ENCODE measurements around the gene COLEC12. TPM values are rescaled to one million over a fixed set of nuclear protein-coding genes. Genes with fewer than 3 reads are reported as not detected.

COLEC12 gene
- total RNA-seq, 4 donors from 2014 or later: 8.3 to 22.2 (median 21.4) TPM

GRCh38 chr18:452816-453215, 47.7 kb downstream of the COLEC12 start:
- Histone ChIP-seq H3K36me3 (no peaks in the 10 kb centered on the region), H3K27ac (peak overlapping the region in 1 of 4 donors; percentile 39), H3K27me3 (no peaks in the 10 kb centered on the region), H3K4me3 (no peak overlapping the region), H3K9me3 (peaks cover 0 to 28% (median 3%) of the 10 kb centered on the region in 4 donors), H3K4me1 (peaks cover 0 to 46% (median 1%) of the 10 kb centered on the region in 4 donors)
- no peak for DNase-seq (ENCODE audit: low spot score in 2 of 2)
- TF ChIP-seq CTCF (IDR thresholded peaks at IDR 0.05): no peak
- no peak for TF ChIP-seq POLR2A (IDR thresholded peaks at IDR 0.05)
- 25 to 44% methylated on average over 1 of the region's 1 CpG for WGBS, 2 donors

- no peaks in the 10 kb centered on the region for H3K27me3 ChIP-seq
- no peaks in the 10 kb centered on the region for H3K36me3 ChIP-seq
- no peak overlapping the region for H3K27ac ChIP-seq
- H3K4me1 ChIP-seq: peaks cover 0 to 33% (median 0%) of the 10 kb centered on the region in 4 donors
- TF ChIP-seq EP300 (IDR thresholded peaks at IDR 0.05): no peak
- no peak for TF ChIP-seq POLR2A (IDR thresholded peaks at IDR 0.05)
- TF ChIP-seq CTCF (IDR thresholded peaks at IDR 0.05): no peak
- no peak overlapping the region for H3K4me3 ChIP-seq
- 36 to 40% methylated on average over 7 to 8 of the region's 8 CpGs for WGBS, 2 donors
- peaks cover 0 to 28% (median 3%) of the 10 kb centered on the region in 4 donors for H3K9me3 ChIP-seq
- DNase-seq (ENCODE audit: low spot score in 2 of 2): no peak
Observed at GRCh38 chr18:449374-449773, 51.1 kb downstream of the COLEC12 start.

GRCh38 chr18:448116-448790, 52.2 kb downstream of the COLEC12 start:
- H3K36me3 ChIP-seq: no peaks in the 10 kb centered on the region
- H3K27me3 ChIP-seq: no peaks in the 10 kb centered on the region
- no peak overlapping the region for H3K4me3 ChIP-seq
- no peak for DNase-seq (ENCODE audit: low spot score in 2 of 2)
- peaks cover 0 to 27% (median 0%) of the 10 kb centered on the region in 4 donors for H3K4me1 ChIP-seq
- 44 to 48% methylated on average over 5 of the region's 5 CpGs for WGBS, 2 donors
- peaks cover 0 to 28% (median 3%) of the 10 kb centered on the region in 4 donors for H3K9me3 ChIP-seq
- peak overlapping the region in 1 of 4 donors; percentile 6 for H3K27ac ChIP-seq
- TF ChIP-seq POLR2A (IDR thresholded peaks at IDR 0.05) (no peak), CTCF (IDR thresholded peaks at IDR 0.05) (no peak), EP300 (IDR thresholded peaks at IDR 0.05) (no peak)

- no peak for DNase-seq (ENCODE audit: low spot score in 2 of 2)
- TF ChIP-seq POLR2A (IDR thresholded peaks at IDR 0.05) (no peak), EP300 (IDR thresholded peaks at IDR 0.05) (peak in 1 of 2 donors; percentile 20), CTCF (IDR thresholded peaks at IDR 0.05) (no peak)
- no peaks in the 10 kb centered on the region for H3K36me3 ChIP-seq
- peaks cover 0 to 23% (median 0%) of the 10 kb centered on the region in 4 donors for H3K4me1 ChIP-seq
- H3K27ac ChIP-seq: peak overlapping the region in 1 of 4 donors; percentile 43
- WGBS, 2 donors: 45 to 46% methylated on average over 5 of the region's 5 CpGs
- H3K27me3 ChIP-seq: no peaks in the 10 kb centered on the region
- H3K4me3 ChIP-seq: no peak overlapping the region
- H3K9me3 ChIP-seq: peaks cover 0 to 20% (median 3%) of the 10 kb centered on the region in 4 donors
Observed at GRCh38 chr18:446941-447560, 53.5 kb downstream of the COLEC12 start.

GRCh38 chr18:445055-445454, 55.4 kb downstream of the COLEC12 start:
- Histone ChIP-seq H3K27me3 (no peaks in the 10 kb centered on the region), H3K9me3 (no peaks in the 10 kb centered on the region), H3K4me3 (no peak overlapping the region), H3K36me3 (no peaks in the 10 kb centered on the region), H3K27ac (no peak overlapping the region), H3K4me1 (peaks cover 0 to 23% (median 0%) of the 10 kb centered on the region in 4 donors)
- TF ChIP-seq CTCF (IDR thresholded peaks at IDR 0.05) (no peak), POLR2A (IDR thresholded peaks at IDR 0.05) (no peak), EP300 (IDR thresholded peaks at IDR 0.05) (no peak)
- DNase-seq (ENCODE audit: low spot score in 2 of 2): no peak
- WGBS, 2 donors: 63 to 65% methylated on average over 3 of the region's 3 CpGs
